Karpas-422 (cell line): ENCODE measurements around the gene DRG2. TPM values are rescaled to one million over a fixed set of nuclear protein-coding genes. Genes with fewer than 3 reads are reported as not detected.

Experiments used
- DNase-seq: peaks from one replicate; pipeline ENCODE4 v3.0.0-alpha.2; 2015
- H2AFZ ChIP-seq: fragments of 200-600 bp; sonication (generic); 2 replicates; pipeline ENCODE4 v1.6.1; 2014; ENCODE audit warnings: antibody characterized with exemption, low read length, mixed read lengths
- H3K27ac ChIP-seq: fragments of 200-600 bp; sonication (generic); 2 replicates; pipeline ENCODE4 v1.5.1; 2014; ENCODE audit warnings: mild to moderate bottlenecking, low read length, moderate library complexity
- H3K27me3 ChIP-seq: fragments of 200-600 bp; sonication (generic); 2 replicates; pipeline ENCODE4 v1.6.1; 2014; ENCODE audit warnings: low read length, mixed read lengths
- H3K36me3 ChIP-seq: fragments of 200-600 bp; sonication (generic); 2 replicates; pipeline ENCODE4 v1.6.1; 2014; ENCODE audit warnings: low read length, mixed read lengths; ENCODE audit not compliant: insufficient read depth
- H3K4me1 ChIP-seq: fragments of 200-600 bp; sonication (generic); 2 replicates; pipeline ENCODE4 v1.6.1; 2014; ENCODE audit warnings: mild to moderate bottlenecking, low read length, mixed read lengths
- H3K4me2 ChIP-seq: fragments of 200-600 bp; sonication (generic); 2 replicates; pipeline ENCODE4 v1.6.1; 2014; ENCODE audit warnings: low read length, low read depth, mild to moderate bottlenecking; ENCODE audit not compliant: poor library complexity, severe bottlenecking
- H3K4me3 ChIP-seq: fragments of 200-600 bp; sonication (generic); 2 replicates; pipeline ENCODE4 v1.5.1; 2014; ENCODE audit warnings: mild to moderate bottlenecking, antibody characterized with exemption, low read length, mixed read lengths
- H3K79me2 ChIP-seq: fragments of 200-600 bp; sonication (generic); 2 replicates; pipeline ENCODE4 v1.6.1; 2014; ENCODE audit warnings: mild to moderate bottlenecking, low read length, mixed read lengths
- H3K9ac ChIP-seq: fragments of 200-600 bp; sonication (generic); 2 replicates; pipeline ENCODE4 v1.6.0; 2014; ENCODE audit warnings: low read length
- H3K9me2 ChIP-seq: fragments of 200-600 bp; sonication (generic), shearing (Covaris generic); replicated peaks from 2 replicates; pipeline ENCODE4 v1.6.0; 2014; ENCODE audit warnings: mild to moderate bottlenecking, low read length, moderate library complexity; ENCODE audit not compliant: insufficient read depth
- H3K9me3 ChIP-seq: fragments of 300-700, 200-600 bp; sonication (generic); 2 replicates; pipeline ENCODE4 v1.6.1; 2014; ENCODE audit warnings: low read length, mixed read lengths
- H4K20me1 ChIP-seq: fragments of 200-600 bp; sonication (generic); 2 replicates; pipeline ENCODE4 v1.6.1; 2014; ENCODE audit warnings: mild to moderate bottlenecking, antibody characterized with exemption, low read length, low read depth; ENCODE audit not compliant: insufficient read depth
- total RNA-seq: library from RNA; depleted of rRNA; stranded (reverse); fragments of >200 nt; shearing (Covaris generic); gene quantifications from 2 replicates; pipeline ENCODE4 v1.2.3, GENCODE V29; 2014; ENCODE audit warnings: low replicate concordance

Gene DRG2
- total RNA-seq, 1 experiment from 2014 or later, result 21.5 TPM

- no peak overlapping the region for H2AFZ ChIP-seq
- 0 out of 2 replicates have a peak, but pooled peaks cover 4% of the 10 kb centered on the region for H4K20me1 ChIP-seq
- no peaks in the 10 kb centered on the region for H3K9me3 ChIP-seq
- no peak overlapping the region for H3K4me3 ChIP-seq
- H3K27me3 ChIP-seq, result no peaks in the 10 kb centered on the region
- H3K9ac ChIP-seq, result no peak overlapping the region
- no peak for DNase-seq
- no peaks in the 10 kb centered on the region for H3K9me2 ChIP-seq
- peaks cover 2% of the 10 kb centered on the region; the same call in 1 of the 2 replicates for H3K36me3 ChIP-seq
- no peaks in the 10 kb centered on the region for H3K79me2 ChIP-seq
- H3K4me2 ChIP-seq, result no peak overlapping the region
- H3K4me1 ChIP-seq, result no peaks in the 10 kb centered on the region
- H3K27ac ChIP-seq, result no peak overlapping the region
Observed at GRCh38 chr17:18105027-18105426, 17.3 kb downstream of the DRG2 start.

DNA sequence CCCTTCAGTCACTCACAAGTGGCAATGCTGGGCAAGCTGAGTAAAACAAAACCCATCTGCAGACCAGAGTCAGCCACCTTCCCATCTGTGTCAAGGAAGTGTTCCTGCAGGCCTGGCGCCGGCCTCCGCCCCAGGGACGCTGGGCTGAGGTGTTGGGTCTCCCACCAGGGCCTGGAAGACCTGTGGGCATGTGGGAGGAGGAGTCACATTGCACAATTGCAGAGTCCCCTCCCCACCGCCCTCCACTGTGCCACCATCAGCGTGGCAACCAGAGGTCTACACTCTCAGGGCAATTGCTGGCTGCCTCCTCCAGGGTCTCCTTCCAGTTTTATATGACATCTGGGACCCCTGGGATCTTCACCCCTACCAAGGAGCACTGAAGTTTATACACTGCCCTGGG lies 17.8 kb downstream of the DRG2 start:
- 0 out of 2 replicates have a peak, but pooled peaks cover 4% of the 10 kb centered on the region for H4K20me1 ChIP-seq
- no peak overlapping the region for H3K9ac ChIP-seq
- no peaks in the 10 kb centered on the region for H3K9me3 ChIP-seq
- H3K4me3 ChIP-seq, result no peak overlapping the region
- no peaks in the 10 kb centered on the region for H3K27me3 ChIP-seq
- no peak for DNase-seq
- no peak overlapping the region for H3K4me2 ChIP-seq
- H3K4me1 ChIP-seq, result no peaks in the 10 kb centered on the region
- no peak overlapping the region for H3K27ac ChIP-seq
- H3K36me3 ChIP-seq, result no peaks in the 10 kb centered on the region
- H2AFZ ChIP-seq, result no peak overlapping the region
- no peaks in the 10 kb centered on the region for H3K9me2 ChIP-seq
- no peaks in the 10 kb centered on the region for H3K79me2 ChIP-seq

GRCh38 chr17:18106211-18106610 lies 18.5 kb downstream of the DRG2 start:
- Histone ChIP-seq H3K79me2 (no peaks in the 10 kb centered on the region), H3K27me3 (no peaks in the 10 kb centered on the region), H2AFZ (no peak overlapping the region), H3K4me2 (no peak overlapping the region), H3K4me1 (no peaks in the 10 kb centered on the region), H3K9me3 (no peaks in the 10 kb centered on the region), H3K9ac (no peak overlapping the region), H3K27ac (no peak overlapping the region), H3K4me3 (no peak overlapping the region), H4K20me1 (0 out of 2 replicates have a peak, but pooled peaks cover 4% of the 10 kb centered on the region), H3K9me2 (no peaks in the 10 kb centered on the region), H3K36me3 (no peaks in the 10 kb centered on the region)
- DNase-seq, result no peak

- no peaks in the 10 kb centered on the region for H3K4me1 ChIP-seq
- H3K4me2 ChIP-seq, result no peak overlapping the region
- H3K27me3 ChIP-seq, result no peaks in the 10 kb centered on the region
- no peak overlapping the region for H3K27ac ChIP-seq
- no peaks in the 10 kb centered on the region for H3K79me2 ChIP-seq
- H3K36me3 ChIP-seq, result no peaks in the 10 kb centered on the region
- no peaks in the 10 kb centered on the region for H3K9me2 ChIP-seq
- H3K4me3 ChIP-seq, result no peak overlapping the region
- H3K9ac ChIP-seq, result no peak overlapping the region
- H4K20me1 ChIP-seq, result 0 out of 2 replicates have a peak, but pooled peaks cover 4% of the 10 kb centered on the region
- H3K9me3 ChIP-seq, result no peaks in the 10 kb centered on the region
- H2AFZ ChIP-seq, result no peak overlapping the region
- DNase-seq, result no peak
Observed at GRCh38 chr17:18107061-18107790, 19.5 kb downstream of the DRG2 start.

DNA sequence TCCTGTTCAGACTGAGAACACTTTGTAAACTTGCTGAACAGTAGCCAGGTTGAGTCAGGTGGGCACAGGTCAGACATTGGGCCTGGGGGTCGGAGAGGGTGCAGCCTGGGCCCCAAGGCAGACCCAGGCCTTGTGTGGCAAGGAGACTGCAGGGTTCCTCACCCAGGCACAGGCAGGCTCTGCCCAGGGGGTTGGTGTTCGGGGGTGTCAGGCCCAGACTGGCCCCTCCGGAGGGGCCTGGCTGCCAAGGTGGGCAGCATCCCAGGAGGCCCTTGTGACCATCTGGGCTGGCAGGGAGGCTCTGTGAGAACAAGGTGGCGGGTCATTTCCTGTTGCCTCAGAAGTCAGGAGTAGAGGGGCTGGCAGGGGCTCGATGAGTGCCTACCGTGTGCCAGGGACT lies 20.2 kb downstream of the DRG2 start:
- Histone ChIP-seq H3K79me2 (no peaks in the 10 kb centered on the region), H3K4me1 (no peaks in the 10 kb centered on the region), H3K27ac (no peak overlapping the region), H3K4me2 (no peak overlapping the region), H3K4me3 (no peak overlapping the region), H3K27me3 (no peaks in the 10 kb centered on the region), H3K9ac (no peak overlapping the region), H2AFZ (no peak overlapping the region), H3K9me3 (no peaks in the 10 kb centered on the region), H3K36me3 (no peaks in the 10 kb centered on the region), H3K9me2 (no peaks in the 10 kb centered on the region), H4K20me1 (0 out of 2 replicates have a peak, but pooled peaks cover 4% of the 10 kb centered on the region)
- DNase-seq, result no peak

DNA sequence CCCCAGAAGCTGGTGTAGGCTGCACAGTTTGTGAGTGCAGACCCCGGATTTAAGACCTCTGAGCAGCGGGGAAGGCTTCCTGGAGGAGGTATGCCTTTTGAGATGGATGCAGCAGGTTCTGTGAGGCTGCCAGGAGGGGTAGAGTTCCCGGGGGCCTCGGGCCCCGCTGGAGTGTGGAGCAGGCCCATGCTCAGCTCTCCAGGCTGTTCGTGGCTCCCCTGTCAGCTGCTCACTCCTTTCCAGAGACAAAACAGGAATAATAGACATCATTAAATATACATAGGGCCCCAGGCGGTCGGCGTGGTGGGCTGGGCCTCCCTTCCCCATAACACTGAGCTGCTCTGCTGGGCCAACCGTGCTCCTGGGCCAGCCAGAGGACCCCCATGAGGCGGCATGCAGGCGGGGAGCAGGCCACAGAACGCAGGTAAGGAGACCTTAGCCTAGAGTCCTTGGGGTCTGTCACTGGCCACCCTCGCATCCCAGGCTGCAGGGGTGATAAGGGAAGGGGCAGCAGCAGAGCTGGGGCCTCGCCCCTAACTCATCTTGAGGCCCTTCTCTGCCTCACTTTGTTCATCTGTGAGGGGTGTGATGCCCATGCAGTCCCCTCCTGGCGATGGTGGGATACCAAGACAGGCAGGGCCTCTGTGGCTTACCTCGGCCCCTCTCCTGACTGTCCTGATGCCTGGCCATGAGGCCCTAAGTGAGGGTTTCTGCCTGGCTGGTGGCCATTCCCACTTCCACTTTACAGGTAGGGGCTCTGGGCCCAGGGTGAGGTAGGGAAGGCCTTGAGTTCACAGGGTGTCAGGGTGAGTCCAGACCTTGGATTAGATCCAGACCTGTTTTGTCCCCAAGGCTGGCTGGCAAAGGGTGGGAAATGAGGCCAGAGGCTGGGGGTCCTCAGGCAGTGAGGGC lies 20.9 kb downstream of the DRG2 start, which contains the start of gene MYO15A:
Gene MYO15A, plus strand, starts transcription at position 356 of the 912 bp plus-strand sequence. CDS start 10,045 bp downstream, outside the sequence.
- no peaks in the 10 kb centered on the region for H3K4me1 ChIP-seq
- no peak within 1 kb of the TSS for H3K9ac ChIP-seq
- H3K9me2 ChIP-seq, result no peaks in the 10 kb centered on the region
- H3K9me3 ChIP-seq, result no peaks in the 10 kb centered on the region
- H4K20me1 ChIP-seq, result 0 out of 2 replicates have a peak, but pooled peaks cover 4% of the 10 kb centered on the region
- no peak within 1 kb of the TSS for H3K27ac ChIP-seq
- no peak within 1 kb of the TSS for H3K4me2 ChIP-seq
- no peaks in the 10 kb centered on the region for H3K79me2 ChIP-seq
- DNase-seq, result no peak
- no peaks in the 10 kb centered on the region for H3K36me3 ChIP-seq
- no peak within 1 kb of the TSS for H2AFZ ChIP-seq
- no peaks in the 10 kb centered on the region for H3K27me3 ChIP-seq
- H3K4me3 ChIP-seq, result no peak within 1 kb of the TSS

DNA sequence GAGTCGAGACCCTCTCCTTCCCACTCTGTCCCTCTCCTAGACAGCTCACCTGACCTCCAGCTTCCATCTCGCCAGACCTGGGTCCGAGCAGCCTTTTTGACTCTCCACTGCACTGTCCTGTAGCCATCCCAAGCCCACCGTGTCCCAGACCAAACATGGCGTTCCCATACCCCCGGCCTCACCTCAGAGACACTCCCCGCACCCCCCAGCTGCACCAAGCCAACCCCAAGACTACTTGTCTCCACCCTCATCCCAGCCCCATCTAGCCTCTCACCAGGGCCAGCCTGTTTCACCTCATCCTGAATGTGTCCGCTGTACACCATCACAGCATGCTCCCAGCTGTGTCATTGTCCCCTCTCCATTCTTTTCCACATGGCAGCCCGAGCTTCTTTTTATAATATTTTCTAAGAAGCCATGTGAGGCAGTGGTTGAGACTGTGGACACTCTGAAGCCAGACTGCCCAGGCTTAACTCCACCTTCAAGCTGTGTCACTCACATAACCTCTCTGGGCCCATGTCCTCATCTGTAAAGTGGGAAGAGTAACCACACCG lies 22.3 kb downstream of the DRG2 start:
- Histone ChIP-seq H3K9me3 (no peaks in the 10 kb centered on the region), H3K36me3 (no peaks in the 10 kb centered on the region), H3K79me2 (no peaks in the 10 kb centered on the region), H2AFZ (no peak overlapping the region), H3K4me2 (no peak overlapping the region), H4K20me1 (0 out of 2 replicates have a peak, but pooled peaks cover 4% of the 10 kb centered on the region), H3K9me2 (no peaks in the 10 kb centered on the region), H3K27ac (no peak overlapping the region), H3K4me3 (no peak overlapping the region), H3K4me1 (no peaks in the 10 kb centered on the region), H3K9ac (no peak overlapping the region), H3K27me3 (no peaks in the 10 kb centered on the region)
- DNase-seq, result no peak
